ENCODE measurements around the gene ASAH2B.

The ASAH2B gene

DNA sequence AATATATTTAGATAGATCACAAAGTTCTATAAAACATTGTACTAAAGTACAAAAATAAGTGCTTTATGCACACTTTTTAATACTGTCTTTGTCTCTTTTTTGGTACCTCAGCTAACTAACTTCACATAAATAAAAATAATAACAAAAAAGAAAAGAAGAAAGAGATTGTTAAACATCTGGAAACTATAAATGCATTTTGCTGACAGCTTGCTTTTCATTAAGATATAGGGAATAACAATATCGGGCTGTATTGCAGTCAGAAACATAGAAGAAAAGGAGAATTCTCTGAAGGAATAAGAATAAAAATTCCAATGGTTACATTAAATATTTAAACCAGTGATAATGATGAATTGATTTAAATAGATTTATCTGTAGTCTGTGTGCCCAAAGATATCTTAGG lies 59.9 kb downstream of the ASAH2B start:
- DNase-seq: no peak

- DNase-seq: no peak
Measured at GRCh38 chr10:50805981-50806622, 66.4 kb downstream of the ASAH2B start.

DNA sequence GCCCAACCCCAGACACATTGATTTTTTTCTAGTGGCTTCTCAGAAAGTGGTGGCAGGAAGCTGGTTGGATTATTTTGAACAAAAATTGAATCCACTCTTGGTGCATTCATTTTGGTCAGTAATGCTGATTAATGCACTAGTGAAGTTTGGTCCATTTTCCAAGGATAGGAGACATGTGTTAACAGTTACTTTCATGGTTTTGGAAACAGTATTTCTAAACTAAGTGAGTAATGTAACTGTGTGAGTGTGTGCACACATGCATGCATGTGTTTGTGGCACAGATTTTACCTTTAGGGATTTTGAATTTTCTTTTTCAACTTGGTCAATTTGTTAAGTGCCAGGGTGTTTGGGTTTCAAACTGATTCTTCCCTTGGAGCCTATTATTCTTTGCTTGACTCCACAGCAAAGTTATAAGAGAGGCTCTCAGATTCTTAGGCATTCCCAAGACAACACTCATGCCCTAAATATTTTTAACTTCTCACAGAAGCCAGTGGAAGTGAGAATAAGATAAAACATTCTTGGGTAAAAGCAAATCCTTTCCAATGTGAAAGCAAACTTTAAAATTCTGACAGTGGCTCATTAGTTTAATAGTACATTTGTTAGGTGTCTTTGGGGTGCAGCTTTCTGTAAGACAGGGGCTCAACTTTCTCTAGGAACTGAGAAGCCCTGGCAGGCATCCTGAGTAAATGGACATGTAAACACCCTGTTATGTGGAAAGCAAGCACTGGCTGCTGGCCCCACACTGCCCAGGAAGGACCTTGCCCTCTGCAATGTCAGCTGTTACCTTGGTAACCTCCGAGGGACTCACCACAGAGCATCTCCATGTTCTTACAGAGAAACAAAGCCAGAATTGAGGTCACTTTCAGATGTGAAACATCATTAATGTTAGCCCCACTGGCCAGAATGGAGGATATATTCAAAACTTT lies 68.4 kb downstream of the ASAH2B start:
- no peak for DNase-seq
